HUES6 (cell line): ENCODE measurements around the gene PRR20E.
"Not testable (repeated sequence)": the region's sequence is repeated elsewhere in the genome, so short reads cannot be mapped to it uniquely, and the experiment has no call there.

Experiments
- H3K27ac ChIP-seq: 2 replicates; pipeline ENCODE4 v1.7.0; 2013; ENCODE audit warnings: low read depth, mild to moderate bottlenecking, low read length, inconsistent platforms
- H3K27me3 ChIP-seq: 2 replicates; pipeline ENCODE4 v1.6.1; 2013; ENCODE audit warnings: low read length; ENCODE audit not compliant: control insufficient read depth, insufficient read depth
- H3K36me3 ChIP-seq: 2 replicates; pipeline ENCODE4 v1.6.1; 2013; ENCODE audit warnings: low read length; ENCODE audit not compliant: control insufficient read depth, insufficient read depth
- H3K4me1 ChIP-seq: 2 replicates; pipeline ENCODE4 v1.6.1; 2013; ENCODE audit warnings: low read length; ENCODE audit not compliant: control insufficient read depth, insufficient read depth
- H3K4me3 ChIP-seq: 2 replicates; pipeline ENCODE4 v1.5.1; 2013; ENCODE audit warnings: low read depth, low read length
- H3K9ac ChIP-seq: one replicate; pipeline ENCODE4 v1.6.1; 2013; ENCODE audit warnings: mild to moderate bottlenecking, low read length
- H3K9me3 ChIP-seq: 2 replicates; pipeline ENCODE4 v1.6.1; 2013; ENCODE audit warnings: low read depth, low read length; ENCODE audit not compliant: control insufficient read depth, insufficient read depth

The PRR20E gene

DNA sequence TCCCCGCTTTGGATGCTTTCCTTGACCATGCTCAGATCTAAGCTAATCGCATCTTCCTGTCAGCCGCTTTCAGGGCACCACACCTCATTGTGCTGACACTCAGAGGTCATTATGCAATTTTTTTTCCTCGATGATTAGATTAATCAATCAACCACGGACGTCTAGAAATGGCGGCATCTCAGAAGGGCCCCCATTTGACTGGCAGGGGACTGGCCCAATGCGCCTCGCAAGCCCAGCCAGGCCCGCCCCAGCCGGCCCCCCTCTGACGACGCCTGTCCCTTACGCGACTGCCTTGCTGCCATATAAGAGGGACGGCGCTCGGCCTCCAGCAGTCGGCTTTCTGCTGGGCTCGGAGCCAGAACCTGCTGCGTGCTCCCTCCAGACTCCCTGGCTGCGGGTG is 6.7 kb upstream of the PRR20E start, which contains the start of gene PRR20D:
TSS of gene PRR20D (plus strand) at position 301 of the 400 bp plus-strand sequence. CDS start 387 bp downstream, outside the sequence.
- not testable (repeated sequence) for H3K27ac ChIP-seq

DNA sequence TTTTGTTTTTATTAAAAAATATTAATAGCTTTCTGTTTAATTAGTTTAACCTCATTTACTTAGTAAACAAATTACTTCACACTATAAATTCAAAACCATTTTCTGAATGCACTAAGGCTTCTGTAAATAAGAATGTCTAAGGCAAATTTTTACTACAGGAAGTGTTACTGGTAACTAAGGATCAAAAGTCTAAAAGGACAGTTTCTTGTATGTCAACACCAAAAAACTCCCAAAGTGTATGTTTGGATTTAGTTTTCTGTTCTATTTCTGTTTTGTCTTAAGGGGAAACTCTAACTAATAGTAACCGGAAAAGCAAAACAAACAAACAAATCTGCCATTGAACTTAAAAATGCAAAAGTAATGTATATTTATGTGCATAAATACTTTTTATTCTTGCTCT is 24.7 kb downstream of the PRR20E start:
- Histone ChIP-seq H3K36me3 (no peaks in the 10 kb centered on the region), H3K27me3 (no peaks in the 10 kb centered on the region), H3K9ac (no peak overlapping the region), H3K9me3 (no peaks in the 10 kb centered on the region), H3K27ac (no peak overlapping the region), H3K4me1 (no peaks in the 10 kb centered on the region), H3K4me3 (no peak overlapping the region)

More for the DNA sequence above, 6.7 kb upstream of the PRR20E start, which contains the start of gene PRR20D:
- H3K9me3 ChIP-seq, H3K9ac ChIP-seq, H3K27me3 ChIP-seq, H3K4me1 ChIP-seq, H3K4me3 ChIP-seq, H3K36me3 ChIP-seq: not testable (repeated sequence)

DNA sequence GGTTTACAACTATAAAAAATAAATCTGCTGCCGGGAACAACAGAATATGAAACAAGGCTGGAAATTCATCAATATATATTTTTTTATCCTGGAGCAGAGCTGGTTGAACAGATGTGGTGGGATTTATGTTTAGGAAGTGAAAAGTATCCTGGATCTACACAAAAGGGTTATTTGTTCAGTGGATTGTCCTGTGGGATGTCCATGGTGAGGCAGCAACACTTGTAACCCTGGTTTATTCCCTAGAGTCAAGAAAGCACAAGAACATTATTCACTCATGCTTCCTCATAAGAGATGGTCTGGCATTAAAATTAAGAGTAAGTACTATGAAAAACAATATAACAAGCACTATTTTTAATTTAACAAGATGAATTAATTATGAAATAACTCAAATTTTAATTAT is 46.0 kb downstream of the PRR20E start:
- Histone ChIP-seq H3K27me3 (no peaks in the 10 kb centered on the region), H3K9ac (no peak overlapping the region), H3K9me3 (no peaks in the 10 kb centered on the region)

More for the DNA sequence above, 46.0 kb downstream of the PRR20E start:
- H3K4me1 ChIP-seq: no peaks in the 10 kb centered on the region
- H3K4me3 ChIP-seq: no peak overlapping the region
- no peak overlapping the region for H3K27ac ChIP-seq
- H3K36me3 ChIP-seq: no peaks in the 10 kb centered on the region
